ENCODE measurements around the gene RNH1.

GRCh38 chr11:477052-477715 lies 29.9 kb downstream of the RNH1 start:
- TF ChIP-seq POLR2A (IDR thresholded peaks at IDR 0.05; ENCODE audit: low read length) (no peak), GATA1 (IDR thresholded peaks at IDR 0.05; ENCODE audit: low read depth, low read length) (no peak)

All from erythroblast (primary cell).